Sigmoid colon (tissue), 7 donors: ENCODE measurements around the gene DAPK1. TPM values are rescaled to one million over a fixed set of nuclear protein-coding genes. Genes with fewer than 3 reads are reported as not detected.

ENCODE experiments used
- DNase-seq: peaks from one replicate; pipeline ENCODE4 v3.0.0-alpha.2; 2019
- H3K27ac ChIP-seq, 4 donors: fragments of 200-600 bp; sonication (generic); one replicate each; pipeline ENCODE4 v1.5.1; 2016 to 2019; ENCODE audit warnings: mild to moderate bottlenecking in 1 of 4
- H3K27me3 ChIP-seq, 3 donors: fragments of 200-600 bp; sonication (generic); one replicate each; pipeline ENCODE4 v1.5.1; 2019; ENCODE audit warnings: mild to moderate bottlenecking in 1 of 3
- H3K36me3 ChIP-seq, 4 donors: fragments of 200-600 bp; sonication (generic); one replicate each; pipeline ENCODE4 v1.5.1; 2016 to 2019
- H3K4me1 ChIP-seq, 4 donors: fragments of 200-600 bp; sonication (generic); one replicate each; pipeline ENCODE4 v1.5.1; 2017 to 2019
- H3K4me3 ChIP-seq, 4 donors: fragments of 200-600 bp; sonication (generic); one replicate each; pipeline ENCODE4 v1.5.1; 2017 to 2019; ENCODE audit warnings: mild to moderate bottlenecking in 2 of 4, moderate library complexity in 1 of 4
- H3K9me3 ChIP-seq, 4 donors: fragments of 200-600 bp in 3 of 4; sonication (generic) in 3 of 4; one replicate each; pipeline versions ENCODE4 v1.5.1 to v1.6.1; 2013 to 2019
- EP300 ChIP-seq, 4 donors: sonication (generic); formaldehyde crosslinking; IDR thresholded peaks; one replicate each; pipeline ENCODE4 v1.6.1; 2017; ENCODE audit warnings: antibody characterized with exemption in 4 of 4
- POLR2A ChIP-seq, 2 donors: fragments of 450-650 bp; IDR thresholded peaks; one replicate each; pipeline ENCODE4 v1.6.1; 2016; ENCODE audit warnings: antibody characterized with exemption in 2 of 2, mild to moderate bottlenecking in 2 of 2, moderate library complexity in 2 of 2
- POLR2AphosphoS5 ChIP-seq, 4 donors: sonication (generic); formaldehyde crosslinking; IDR thresholded peaks; one replicate each; pipeline ENCODE4 v1.6.1; 2017; ENCODE audit warnings: antibody characterized with exemption in 4 of 4
- WGBS, 2 donors: extraction: QIAGEN DNeasy Blood & Tissue Kit; methylation state at CpG; one replicate each; pipeline ENCODE4 v1.1.7; 2013; 5-methylcytosine and 5-hydroxymethylcytosine counted together
- intact Hi-C: fragments of 100-400 bp; cut with DNase I; formaldehyde crosslinking; loops from one replicate; pipeline ENCODE4 v1.15.1; 2023
- polyA plus RNA-seq, 3 donors: library from polyadenylated mRNA; stranded (reverse); fragments of 200-250 nt; gene quantifications; one replicate each; pipeline ENCODE4 v1.2.3, GENCODE V29; 2013
- total RNA-seq, 4 donors: library from RNA; depleted of rRNA; stranded (reverse); fragments of >200 nt; gene quantifications; one replicate each; pipeline ENCODE4 v1.1.0, GENCODE V29; 2016
- TF ChIP-seq, protein P1 (sequence below), 4 experiments: fragments of 450-650 bp in 3 of 4; fragments of 200-600 bp in 1 of 4; IDR thresholded peaks; one replicate each; pipeline ENCODE4 v1.5.1; 2016 to 2019; ENCODE audit warnings: antibody characterized with exemption in 4 of 4, mild to moderate bottlenecking in 3 of 4, moderate library complexity in 2 of 4
- donor health status: healthy with polysubstance abuse.
- donor health status: Bipolar disorder and iron deficiency.
- donor health status: healthy.

DAPK1 gene
- total and polyA plus RNA-seq, 7 donors, result 4.8 to 92.5 (median 78.1) TPM

DNA sequence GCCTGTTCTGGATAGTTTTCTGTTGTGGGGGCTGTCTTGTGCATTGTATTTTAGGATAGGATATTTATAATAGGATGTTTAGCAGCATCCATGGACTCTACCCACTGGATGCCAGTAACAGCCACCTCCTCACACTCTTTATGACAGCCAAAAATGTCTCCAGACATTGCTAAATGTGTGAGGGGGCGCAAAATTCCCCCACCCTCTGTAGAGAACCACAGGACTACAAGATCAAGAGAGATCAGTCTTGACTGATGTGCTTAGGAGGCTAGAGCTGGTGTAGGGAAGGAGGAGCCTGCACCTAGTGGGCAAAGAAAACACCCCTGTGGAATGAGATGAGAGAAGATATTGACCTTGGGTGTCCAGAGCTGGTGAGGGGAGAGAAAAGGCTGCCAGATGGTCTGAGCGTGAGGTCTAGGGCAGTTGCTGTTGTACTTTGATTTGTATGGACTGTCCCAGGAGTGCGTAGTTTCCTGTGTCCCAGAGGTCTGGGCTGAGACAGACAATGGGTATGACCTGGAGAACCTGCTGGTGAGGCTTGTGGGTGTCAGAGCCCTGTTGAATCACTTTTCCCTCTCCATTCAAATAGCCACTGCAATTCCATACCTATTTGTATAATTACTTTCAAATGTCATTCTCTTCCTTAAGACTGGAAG, 16.3 kb downstream of the DAPK1 start:
- no peak for DNase-seq
- intact Hi-C loops, result loop anchor here (10.0 kb wide), 1 partner anchor 569 kb away; the partner anchor contains the start of gene GAS1

DNA sequence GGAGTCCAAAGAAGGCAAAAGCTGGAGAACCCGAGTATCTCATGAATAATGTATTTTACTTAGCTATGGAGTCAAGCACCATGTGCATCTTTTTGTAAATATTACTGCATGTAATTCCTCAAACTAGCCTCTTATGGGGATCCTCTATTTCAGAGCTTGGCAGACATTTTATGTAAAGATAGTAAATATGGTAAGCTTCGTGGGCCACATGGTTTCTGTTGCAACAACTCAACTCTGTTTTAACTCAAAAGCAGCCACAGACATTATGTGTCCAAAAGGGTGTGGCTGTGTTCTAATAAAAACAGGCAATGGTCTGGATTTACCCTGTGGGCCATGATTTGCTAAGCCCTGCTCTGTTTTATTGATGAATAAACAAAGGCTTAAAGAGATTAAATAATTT, 17.3 kb downstream of the DAPK1 start:
- WGBS, 2 donors, result 51 to 59% methylated on average over 2 of the region's 2 CpGs
- Histone ChIP-seq H3K27me3 (no peaks in the 10 kb centered on the region), H3K4me3 (no peak overlapping the region), H3K36me3 (peaks cover 0 to 5% (median 0%) of the 10 kb centered on the region in 4 donors), H3K9me3 (no peaks in the 10 kb centered on the region), H3K27ac (peak overlapping the region; percentile 39 to 84 (median 68)), H3K4me1 (peaks cover 0 to 88% (median 77%) of the 10 kb centered on the region in 4 donors)
- intact Hi-C loops, result loop anchor here (5.0 to 10.0 kb wide), 3 partner anchors 37 to 570 kb away; partner anchors contain the start of gene GAS1
- no peak for DNase-seq
- TF ChIP-seq POLR2AphosphoS5 (IDR thresholded peaks at IDR 0.05) (peak; percentile 47 to 67 (median 61)), POLR2A (IDR thresholded peaks at IDR 0.05) (no peak)

More for the DNA sequence above, 16.3 kb downstream of the DAPK1 start:
- no peak for TF ChIP-seq EP300 (IDR thresholded peaks at IDR 0.05)
- TF ChIP-seq POLR2A (IDR thresholded peaks at IDR 0.05), result no peak
- TF ChIP-seq POLR2AphosphoS5 (IDR thresholded peaks at IDR 0.05), result no peak
- TF ChIP-seq, protein P1, sequence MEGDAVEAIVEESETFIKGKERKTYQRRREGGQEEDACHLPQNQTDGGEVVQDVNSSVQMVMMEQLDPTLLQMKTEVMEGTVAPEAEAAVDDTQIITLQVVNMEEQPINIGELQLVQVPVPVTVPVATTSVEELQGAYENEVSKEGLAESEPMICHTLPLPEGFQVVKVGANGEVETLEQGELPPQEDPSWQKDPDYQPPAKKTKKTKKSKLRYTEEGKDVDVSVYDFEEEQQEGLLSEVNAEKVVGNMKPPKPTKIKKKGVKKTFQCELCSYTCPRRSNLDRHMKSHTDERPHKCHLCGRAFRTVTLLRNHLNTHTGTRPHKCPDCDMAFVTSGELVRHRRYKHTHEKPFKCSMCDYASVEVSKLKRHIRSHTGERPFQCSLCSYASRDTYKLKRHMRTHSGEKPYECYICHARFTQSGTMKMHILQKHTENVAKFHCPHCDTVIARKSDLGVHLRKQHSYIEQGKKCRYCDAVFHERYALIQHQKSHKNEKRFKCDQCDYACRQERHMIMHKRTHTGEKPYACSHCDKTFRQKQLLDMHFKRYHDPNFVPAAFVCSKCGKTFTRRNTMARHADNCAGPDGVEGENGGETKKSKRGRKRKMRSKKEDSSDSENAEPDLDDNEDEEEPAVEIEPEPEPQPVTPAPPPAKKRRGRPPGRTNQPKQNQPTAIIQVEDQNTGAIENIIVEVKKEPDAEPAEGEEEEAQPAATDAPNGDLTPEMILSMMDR (IDR thresholded peaks at IDR 0.05), result no peak
- H3K4me1 ChIP-seq, result peaks cover 0 to 88% (median 78%) of the 10 kb centered on the region in 4 donors
- no peaks in the 10 kb centered on the region for H3K9me3 ChIP-seq
- H3K4me3 ChIP-seq, result no peak overlapping the region
- no peaks in the 10 kb centered on the region for H3K27me3 ChIP-seq
- H3K27ac ChIP-seq, result peak overlapping the region in 3 of 4 donors; percentile 62 to 84 (median 75)
- peaks cover 0 to 5% (median 0%) of the 10 kb centered on the region in 4 donors for H3K36me3 ChIP-seq
- 92 to 95% methylated on average over 3 of the region's 3 CpGs for WGBS, 2 donors

DNA sequence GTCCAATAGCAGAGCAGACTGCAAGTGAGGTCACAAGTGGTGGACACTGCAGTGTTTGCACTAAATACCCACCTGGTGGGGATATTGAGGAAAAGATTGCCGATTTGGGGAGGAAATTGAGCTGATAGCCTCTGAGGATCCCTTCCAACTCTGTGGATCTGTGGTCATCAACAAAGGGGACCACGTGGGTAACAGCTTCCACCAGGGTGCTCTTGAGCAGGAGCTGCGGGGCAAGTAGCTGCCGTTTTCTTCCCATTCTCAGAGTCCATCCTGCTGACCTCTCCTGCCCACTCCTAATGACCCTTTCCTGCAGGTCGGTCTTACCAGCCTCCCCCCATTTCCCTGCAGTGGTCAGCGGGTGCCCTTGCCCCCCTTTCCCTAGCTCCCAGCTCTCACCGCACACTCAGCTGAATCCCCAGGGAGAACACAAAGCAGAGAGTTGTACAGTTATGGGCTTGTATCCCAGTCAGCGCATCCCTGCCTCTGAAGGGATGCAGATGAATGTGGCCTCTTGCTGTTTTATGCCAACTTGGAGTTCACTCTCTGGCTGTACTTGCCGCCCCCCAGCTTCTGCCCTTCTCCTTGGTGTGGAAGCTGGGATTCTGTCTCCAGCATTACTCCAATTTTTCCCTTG, 18.0 kb downstream of the DAPK1 start:
- no peak for TF ChIP-seq POLR2A (IDR thresholded peaks at IDR 0.05)
- TF ChIP-seq, protein P1 (IDR thresholded peaks at IDR 0.05), result no peak
- TF ChIP-seq POLR2AphosphoS5 (IDR thresholded peaks at IDR 0.05), result no peak
- TF ChIP-seq EP300 (IDR thresholded peaks at IDR 0.05), result no peak
- H3K27ac ChIP-seq, result peak overlapping the region; percentile 39 to 84 (median 68)
- no peaks in the 10 kb centered on the region for H3K27me3 ChIP-seq
- no peaks in the 10 kb centered on the region for H3K36me3 ChIP-seq
- no peaks in the 10 kb centered on the region for H3K9me3 ChIP-seq
- DNase-seq, result no peak
- intact Hi-C loops, result loop anchor here (5.0 to 10.0 kb wide), 3 partner anchors 37 to 571 kb away; partner anchors contain the start of gene GAS1
- H3K4me3 ChIP-seq, result no peak overlapping the region
- 84 to 90% methylated on average over 9 of the region's 9 CpGs for WGBS, 2 donors
- H3K4me1 ChIP-seq, result peaks cover 0 to 87% (median 76%) of the 10 kb centered on the region in 4 donors

DNA sequence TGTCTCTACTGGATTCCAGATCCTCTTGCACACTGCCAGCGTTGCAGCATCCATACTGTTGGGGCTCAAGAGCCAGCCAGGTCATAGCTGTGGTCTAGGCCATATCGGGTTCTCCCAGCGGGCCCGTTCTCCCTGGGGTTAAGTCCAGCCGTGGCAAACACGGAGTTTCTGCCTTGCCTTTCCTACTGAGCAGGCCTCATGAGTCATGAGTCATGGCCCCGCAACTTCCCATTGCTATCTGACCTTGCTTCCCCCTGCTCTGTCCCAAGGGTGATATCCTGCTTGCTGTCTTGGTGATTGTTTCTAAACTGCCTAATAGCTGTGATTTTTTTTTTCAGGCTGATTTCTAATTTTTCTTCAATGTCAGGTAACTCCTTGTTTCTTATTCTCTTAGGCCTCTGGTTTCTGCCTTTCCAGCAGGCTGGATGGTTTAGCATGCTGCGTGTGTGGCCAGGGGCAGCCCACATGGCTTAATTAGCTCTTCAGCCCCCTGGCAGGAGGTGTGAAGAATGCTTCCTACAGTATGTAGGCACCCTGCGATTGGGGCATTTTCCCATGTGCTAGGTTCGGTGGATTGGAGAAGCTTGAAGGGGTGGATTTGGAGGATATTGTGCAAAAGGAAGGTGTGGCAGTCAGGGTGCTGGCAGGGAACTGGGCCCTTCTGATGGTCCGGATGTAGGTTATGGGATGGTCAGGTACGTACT, 18.7 kb downstream of the DAPK1 start:
- Histone ChIP-seq H3K27ac (peak overlapping the region; percentile 39 to 84 (median 68)), H3K27me3 (no peaks in the 10 kb centered on the region), H3K4me3 (no peak overlapping the region), H3K9me3 (no peaks in the 10 kb centered on the region), H3K4me1 (peaks cover 0 to 86% (median 70%) of the 10 kb centered on the region in 4 donors), H3K36me3 (no peaks in the 10 kb centered on the region)
- peak; percentile 86 for DNase-seq
- 68 to 87% methylated on average over 12 of the region's 12 CpGs for WGBS, 2 donors
- peak in 2 of 4 donors; percentile 20 to 35 for TF ChIP-seq POLR2AphosphoS5 (IDR thresholded peaks at IDR 0.05)
- no peak for TF ChIP-seq POLR2A (IDR thresholded peaks at IDR 0.05)
- no peak for TF ChIP-seq EP300 (IDR thresholded peaks at IDR 0.05)
- intact Hi-C loops, result loop anchor here (5.0 to 10.0 kb wide), 3 partner anchors 36 to 572 kb away; partner anchors contain the start of gene GAS1

DNA sequence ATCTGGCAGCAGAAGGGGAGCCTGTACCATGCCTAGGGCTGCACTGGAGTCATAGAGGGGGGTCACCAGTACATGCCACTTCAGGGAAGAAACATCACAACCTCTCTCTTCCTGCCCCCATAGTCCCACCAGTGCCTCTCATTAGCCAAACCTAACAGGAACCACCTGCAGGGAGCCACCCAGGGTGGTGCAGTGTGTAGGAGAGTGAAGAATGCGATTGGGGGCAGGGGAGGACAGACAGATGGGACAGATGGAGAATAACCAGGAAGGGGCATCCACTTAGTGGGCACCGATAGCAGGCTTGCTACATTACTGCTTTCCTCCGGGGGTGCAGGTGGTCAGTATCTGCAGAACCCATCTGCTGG, 19.2 kb downstream of the DAPK1 start:
- H3K9me3 ChIP-seq, result no peaks in the 10 kb centered on the region
- no peak for TF ChIP-seq POLR2AphosphoS5 (IDR thresholded peaks at IDR 0.05)
- no peak for DNase-seq
- H3K4me1 ChIP-seq, result peaks cover 0 to 85% (median 70%) of the 10 kb centered on the region in 4 donors
- intact Hi-C loops, result loop anchor here (5.0 to 10.0 kb wide), 3 partner anchors 35 to 572 kb away; partner anchors contain the start of gene GAS1
- no peaks in the 10 kb centered on the region for H3K36me3 ChIP-seq
- no peak overlapping the region for H3K4me3 ChIP-seq
- H3K27ac ChIP-seq, result peak overlapping the region in 3 of 4 donors; percentile 62 to 84 (median 75)
- no peaks in the 10 kb centered on the region for H3K27me3 ChIP-seq
- 49 to 92% methylated on average over 3 of the region's 3 CpGs for WGBS, 2 donors
